ENCODE results near the gene GTSE1. TPM values are rescaled to one million over a fixed set of nuclear protein-coding genes. Genes with fewer than 3 reads are reported as not detected.

Gene GTSE1
- total and polyA plus RNA-seq, 2 of the 13 experiments (the other 11 are each of a cell fraction or from before 2014, with no cell fraction given) = 10.7 to 13.5 TPM

- TF ChIP-seq ATF1 (CRISPR knock-in tag; IDR thresholded peaks at IDR 0.05) = no peak
- 0 out of 2 replicates have a peak, but pooled peaks have one; percentile 31 for TF ChIP-seq FOXJ3 (CRISPR knock-in tag; IDR thresholded peaks at IDR 0.05; ENCODE audit: borderline replicate concordance)
- TF ChIP-seq HMG20B (CRISPR knock-in tag; conservative IDR thresholded peaks at IDR 0.05) = no peak
- no peak for TF ChIP-seq ZNF558 (CRISPR knock-in tag; IDR thresholded peaks at IDR 0.05; ENCODE audit: borderline replicate concordance)
- TF ChIP-seq U2AF2 (IDR thresholded peaks at IDR 0.05; ENCODE audit: low read depth, low read length) = no peak
- TF ChIP-seq TP53 (CRISPR knock-in tag; conservative IDR thresholded peaks at IDR 0.05) = no peak
These were observed 45.9 kb upstream of the GTSE1 start (continued) for GRCh38 chr22:46250783-46251125.

- Histone ChIP-seq H3K27me3 (ENCODE audit: control insufficient read depth in 1 of 2, insufficient read depth in 2 of 2, low read length in 2 of 2) (no peaks in the 10 kb centered on the region), H3K4me1 (ENCODE audit: insufficient read depth, low read length) (peaks cover 55% of the 10 kb centered on the region), H3K4me2 (ENCODE audit: low read depth, low read length) (peak overlapping the region; percentile 83), H4K20me1 (ENCODE audit: insufficient read depth, low read length) (no peaks in the 10 kb centered on the region), H3K27ac (ENCODE audit: extremely low read length, insufficient read depth, low read length) (peak overlapping the region; percentile 85), H2AFZ (ENCODE audit: low read length) (no peak overlapping the region), H3K9me3 (ENCODE audit: low read length) (no peaks in the 10 kb centered on the region), H3K9ac (ENCODE audit: insufficient read depth, low read depth, low read length) (peak overlapping the region; percentile 88), H3K79me2 (ENCODE audit: insufficient read depth, low read length) (peaks cover 4% of the 10 kb centered on the region), H3K4me3 (replicated peaks in 1 of 3; ENCODE audit: insufficient read depth in 1 of 3, low read depth in 2 of 3, low read length in 3 of 3) (peak overlapping the region; percentile 70 to 95 (median 89)), H3K36me3 (replicated peaks in 1 of 2; ENCODE audit: control insufficient read depth in 1 of 2, insufficient read depth in 2 of 2, low read length in 2 of 2) (0 out of 5 replicates have a peak, but pooled peaks cover 0 to 2% of the 10 kb centered on the region in 2 experiments)
- ChIA-PET POLR2A (interaction anchor here (0.9 to 7.2 kb wide), 5 partner anchors 14 to 245 kb away, joined by 3 to 83 read pairs (median 4); partner anchors contain the start of genes GTSE1 and TTC38), CTCF (ENCODE audit: low intra/inter-chr PET ratio, low total read pairs) (no interaction called here)
- ATAC-seq (no peak), DNase-seq (ENCODE audit: low spot score) (no peak), FAIRE-seq (no peak)
- WGBS (ENCODE audit: low lambda C conversion rate) = 17% methylated on average over 7 of the region's 7 CpGs
- in situ Hi-C loops (cut with HindIII; ENCODE audit: extremely low pct_ligation_motif_present, low pct_unique_long_range_greater_than_20kb) (no loop called here), intact Hi-C loops (cut with micrococcal nuclease; ENCODE audit: unreplicated experiment) (loop anchor here (2.0 kb wide), 1 partner anchor 16 kb away; no protein-coding TSS in a partner anchor)
- BruUV-seq (replicated peaks) = no TSS peak
- no peak for TF ChIP-seq ZNF562 (CRISPR knock-in tag; IDR thresholded peaks at IDR 0.05; ENCODE audit: borderline replicate concordance)
- TF ChIP-seq ZNF646 (CRISPR knock-in tag; IDR thresholded peaks at IDR 0.05) = 0 out of 2 replicates have a peak, but pooled peaks have one; percentile 4
These were observed 45.4 kb upstream of the GTSE1 start for GRCh38 chr22:46251266-46251665.

All from HepG2 (cell line).